HCT116 (cell line): ENCODE results near the gene MALRD1. TPM values are rescaled to one million over a fixed set of nuclear protein-coding genes. Genes with fewer than 3 reads are reported as not detected.

ENCODE experiments used
- ATAC-seq: fragments of 200-7000 bp; cut with Tn5 transposase; 2 replicates; pipeline ENCODE4 v1.9.1; 2020; ENCODE audit warnings: mild to moderate bottlenecking, moderate library complexity
- BruUV-seq: library from RNA; stranded (reverse); fragments of 400-500 nt; replicated peaks from 2 replicates; lab custom pipeline; 2021; lab: Mats Ljungman, UMichigan
- CTCF ChIA-PET: fragments of 300-600 bp; sonication (Branson Sonifier 250); formaldehyde crosslinking; loops from one replicate; lab custom pipeline; 2021; ENCODE audit warnings: antibody characterized with exemption; lab: Charles Lee
- POLR2A ChIA-PET: fragments of 300-600, 350-600 bp; sonication (Branson Sonifier 250); formaldehyde crosslinking; loops from one replicate; lab custom pipeline; 2021; ENCODE audit warnings: antibody characterized with exemption; lab: Charles Lee
- RAD21 ChIA-PET, 2 experiments: fragments of 300-600 bp; sonication (Branson Sonifier 250); formaldehyde crosslinking; loops; one replicate each; lab custom pipeline; 2023; ENCODE audit warnings: low total read pairs in 2 of 2; ENCODE audit not compliant: uncharacterized antibody in 2 of 2, unreplicated experiment in 2 of 2, low non-redundant PET in 1 of 2; lab: Charles Lee
- DNase-seq: peaks from one replicate; pipeline ENCODE4 v3.0.0-alpha.2; 2010; ENCODE audit warnings: low read depth, low spot score
- H2AFZ ChIP-seq: fragments of 200-600 bp; shearing (Covaris generic), sonication (generic); 2 replicates; pipeline ENCODE4 v1.6.1; 2017; ENCODE audit warnings: low read depth, mixed run types, mixed read lengths, antibody characterized with exemption, low read length; ENCODE audit not compliant: poor library complexity, severe bottlenecking
- H3K27ac ChIP-seq: 2 replicates; pipeline ENCODE4 v1.5.1; 2012; ENCODE audit warnings: low read depth, low read length
- H3K27me3 ChIP-seq: fragments of 200-600 bp; sonication (generic); 2 replicates; pipeline ENCODE4 v1.6.1; 2016; ENCODE audit warnings: mixed run types, low read length, mixed read lengths; ENCODE audit not compliant: insufficient read depth
- H3K36me3 ChIP-seq, 2 experiments: fragments of 200-500 bp in 1 of 2; fragments of 200-600 bp in 1 of 2; sonication (Bioruptor generic) in 1 of 2; sonication (generic) in 1 of 2; 2 replicates each; pipeline versions ENCODE4 v1.5.1 to v1.6.1; 2014 to 2016; ENCODE audit warnings: low read length in 2 of 2, inconsistent platforms in 1 of 2, mixed read lengths in 1 of 2, mixed run types in 1 of 2; ENCODE audit not compliant: insufficient read depth in 2 of 2, control insufficient read depth in 1 of 2
- H3K4me1 ChIP-seq, 2 experiments: fragments of 200-600 bp in 1 of 2; sonication (generic) in 1 of 2; 2 replicates each; pipeline versions ENCODE4 v1.5.1 to v1.6.1; 2012 to 2017; ENCODE audit warnings: low read length in 2 of 2, inconsistent platforms in 1 of 2, mild to moderate bottlenecking in 1 of 2, mixed read lengths in 1 of 2, mixed run types in 1 of 2, moderate library complexity in 1 of 2; ENCODE audit not compliant: insufficient read depth in 2 of 2, control insufficient read depth in 1 of 2
- H3K4me2 ChIP-seq: fragments of 200-600 bp; sonication (generic); 2 replicates; pipeline ENCODE4 v1.6.1; 2017; ENCODE audit warnings: mixed run types, low read length, mixed read lengths
- H3K4me3 ChIP-seq, 2 experiments: fragments of 200-600 bp in 1 of 2; sonication (generic) in 1 of 2; replicated peaks in 1 of 2; 2 replicates each; pipeline ENCODE4 v1.5.1; 2011 to 2016; ENCODE audit warnings: low read length in 2 of 2, control low read depth in 1 of 2, low read depth in 1 of 2, mild to moderate bottlenecking in 1 of 2, mixed read lengths in 1 of 2, mixed run types in 1 of 2
- H3K79me2 ChIP-seq: fragments of 200-600 bp; sonication (generic); 2 replicates; pipeline ENCODE4 v1.6.1; 2017; ENCODE audit warnings: mild to moderate bottlenecking, mixed run types, low read length, moderate library complexity, mixed read lengths; ENCODE audit not compliant: insufficient read depth
- H3K9ac ChIP-seq: fragments of 200-600 bp; sonication (generic); 2 replicates; pipeline ENCODE4 v1.6.1; 2016; ENCODE audit warnings: low read length, mixed read lengths
- H3K9me2 ChIP-seq: fragments of 200-600 bp; sonication (generic), shearing (Covaris generic); 2 replicates; pipeline ENCODE4 v1.6.1; 2017; ENCODE audit warnings: mixed run types, mild to moderate bottlenecking, moderate library complexity; ENCODE audit not compliant: insufficient read depth
- H3K9me3 ChIP-seq, 2 experiments: fragments of 200-500 bp in 1 of 2; fragments of 200-600 bp in 1 of 2; sonication (Bioruptor generic) in 1 of 2; sonication (generic) in 1 of 2; 2 replicates each; pipeline ENCODE4 v1.6.1; 2014 to 2017; ENCODE audit warnings: low read length in 2 of 2, mixed read lengths in 2 of 2, inconsistent platforms in 1 of 2, low read depth in 1 of 2, mild to moderate bottlenecking in 1 of 2, mixed run types in 1 of 2, moderate library complexity in 1 of 2; ENCODE audit not compliant: control insufficient read depth in 1 of 2, insufficient read depth in 1 of 2
- H4K20me1 ChIP-seq: fragments of 200-600 bp; sonication (generic), shearing (Covaris generic); 2 replicates; pipeline ENCODE4 v1.6.1; 2017; ENCODE audit warnings: mixed run types, mild to moderate bottlenecking, moderate library complexity; ENCODE audit not compliant: insufficient read depth
- EZH2 ChIP-seq: fragments of 200-600 bp; sonication (generic); IDR thresholded peaks from 2 replicates; pipeline ENCODE4 v1.6.1; 2017; ENCODE audit warnings: antibody characterized with exemption, mixed run types
- JUND ChIP-seq: IDR thresholded peaks from 2 replicates; pipeline ENCODE4 v1.6.1; 2012
- SIN3A ChIP-seq: IDR thresholded peaks from 2 replicates; pipeline ENCODE4 v1.6.1; 2012; ENCODE audit warnings: low read depth
- SRF ChIP-seq: IDR thresholded peaks from 2 replicates; pipeline ENCODE4 v1.6.1; 2012; ENCODE audit warnings: low read depth
- TCF7L2 ChIP-seq: IDR thresholded peaks from 2 replicates; pipeline ENCODE4 v1.7.0; 2011; ENCODE audit warnings: borderline replicate concordance, inconsistent platforms; ENCODE audit not compliant: insufficient read depth, insufficient read length; ENCODE audit errors: extremely low read depth
- YY1 ChIP-seq: IDR thresholded peaks from 2 replicates; pipeline ENCODE4 v1.6.1; 2011; ENCODE audit warnings: low read length, low read depth, moderate library complexity, mild to moderate bottlenecking; ENCODE audit not compliant: insufficient replicate concordance; ENCODE audit errors: extremely low read depth
- ZBTB33 ChIP-seq: IDR thresholded peaks from 2 replicates; pipeline ENCODE4 v1.6.1; 2011; ENCODE audit warnings: mild to moderate bottlenecking, low read length, moderate library complexity; ENCODE audit not compliant: insufficient replicate concordance; ENCODE audit errors: extremely low read depth
- intact Hi-C: fragments of 100-400 bp; cut with micrococcal nuclease; formaldehyde crosslinking; loops from 2 replicates; pipeline ENCODE4 v1.10.0; 2022
- total RNA-seq: library from RNA; stranded (reverse); gene quantifications from one replicate; pipeline ENCODE4 v1.2.1, GENCODE V29; 2021; ENCODE audit not compliant: unreplicated experiment
- TF ChIP-seq, protein P1 (sequence below): IDR thresholded peaks from 2 replicates; pipeline ENCODE4 v1.6.1; 2012
- TF ChIP-seq, protein P2 (sequence below): IDR thresholded peaks from 2 replicates; pipeline ENCODE4 v1.6.1; 2012
- TF ChIP-seq, protein P3 (sequence below): IDR thresholded peaks from 2 replicates; pipeline ENCODE4 v1.6.1; 2012; ENCODE audit warnings: low read depth

The MALRD1 gene
- total RNA-seq, 1 experiment from 2014 or later = not detected

DNA sequence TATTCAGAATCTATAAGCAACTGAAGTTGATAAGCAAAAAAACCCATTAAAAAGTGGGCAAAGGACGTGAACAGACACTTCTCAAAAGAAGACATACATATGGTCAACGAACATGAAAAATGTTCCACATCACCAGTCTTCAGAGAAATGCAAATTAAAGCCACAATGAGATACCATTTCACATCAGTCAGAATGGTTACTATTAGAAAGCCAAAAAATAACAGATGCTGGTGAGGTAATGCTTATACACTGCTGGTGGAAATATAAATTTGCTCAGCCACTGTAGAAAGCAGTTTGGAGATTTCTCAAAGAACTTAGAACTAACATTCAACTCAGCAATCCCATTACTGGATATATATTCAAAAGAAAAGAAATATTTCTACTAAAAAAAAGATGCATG lies 434.8 kb downstream of the MALRD1 start:
- no peak overlapping the region for H3K9ac ChIP-seq
- H3K27me3 ChIP-seq = no peaks in the 10 kb centered on the region
- ATAC-seq (no peak), DNase-seq (no peak)
- TF ChIP-seq SRF (no peak), EZH2 (no peak), ZBTB33 (no peak), JUND (no peak), SIN3A (no peak), YY1 (no peak), TCF7L2 (no peak)
- TF ChIP-seq, protein P1, sequence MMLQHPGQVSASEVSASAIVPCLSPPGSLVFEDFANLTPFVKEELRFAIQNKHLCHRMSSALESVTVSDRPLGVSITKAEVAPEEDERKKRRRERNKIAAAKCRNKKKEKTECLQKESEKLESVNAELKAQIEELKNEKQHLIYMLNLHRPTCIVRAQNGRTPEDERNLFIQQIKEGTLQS = no peak
- TF ChIP-seq, protein P2, sequence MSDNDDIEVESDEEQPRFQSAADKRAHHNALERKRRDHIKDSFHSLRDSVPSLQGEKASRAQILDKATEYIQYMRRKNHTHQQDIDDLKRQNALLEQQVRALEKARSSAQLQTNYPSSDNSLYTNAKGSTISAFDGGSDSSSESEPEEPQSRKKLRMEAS = no peak
- TF ChIP-seq, protein P3, sequence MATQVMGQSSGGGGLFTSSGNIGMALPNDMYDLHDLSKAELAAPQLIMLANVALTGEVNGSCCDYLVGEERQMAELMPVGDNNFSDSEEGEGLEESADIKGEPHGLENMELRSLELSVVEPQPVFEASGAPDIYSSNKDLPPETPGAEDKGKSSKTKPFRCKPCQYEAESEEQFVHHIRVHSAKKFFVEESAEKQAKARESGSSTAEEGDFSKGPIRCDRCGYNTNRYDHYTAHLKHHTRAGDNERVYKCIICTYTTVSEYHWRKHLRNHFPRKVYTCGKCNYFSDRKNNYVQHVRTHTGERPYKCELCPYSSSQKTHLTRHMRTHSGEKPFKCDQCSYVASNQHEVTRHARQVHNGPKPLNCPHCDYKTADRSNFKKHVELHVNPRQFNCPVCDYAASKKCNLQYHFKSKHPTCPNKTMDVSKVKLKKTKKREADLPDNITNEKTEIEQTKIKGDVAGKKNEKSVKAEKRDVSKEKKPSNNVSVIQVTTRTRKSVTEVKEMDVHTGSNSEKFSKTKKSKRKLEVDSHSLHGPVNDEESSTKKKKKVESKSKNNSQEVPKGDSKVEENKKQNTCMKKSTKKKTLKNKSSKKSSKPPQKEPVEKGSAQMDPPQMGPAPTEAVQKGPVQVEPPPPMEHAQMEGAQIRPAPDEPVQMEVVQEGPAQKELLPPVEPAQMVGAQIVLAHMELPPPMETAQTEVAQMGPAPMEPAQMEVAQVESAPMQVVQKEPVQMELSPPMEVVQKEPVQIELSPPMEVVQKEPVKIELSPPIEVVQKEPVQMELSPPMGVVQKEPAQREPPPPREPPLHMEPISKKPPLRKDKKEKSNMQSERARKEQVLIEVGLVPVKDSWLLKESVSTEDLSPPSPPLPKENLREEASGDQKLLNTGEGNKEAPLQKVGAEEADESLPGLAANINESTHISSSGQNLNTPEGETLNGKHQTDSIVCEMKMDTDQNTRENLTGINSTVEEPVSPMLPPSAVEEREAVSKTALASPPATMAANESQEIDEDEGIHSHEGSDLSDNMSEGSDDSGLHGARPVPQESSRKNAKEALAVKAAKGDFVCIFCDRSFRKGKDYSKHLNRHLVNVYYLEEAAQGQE = no peak
- no peaks in the 10 kb centered on the region for H3K9me2 ChIP-seq
- no peak overlapping the region for H3K4me2 ChIP-seq
- intact Hi-C loops = no loop called here
- ChIA-PET CTCF (no interaction called here), RAD21 (no interaction called here), POLR2A (no interaction called here)
- no peak overlapping the region for H3K27ac ChIP-seq
- BruUV-seq = no TSS peak
- peaks cover 7 to 36% of the 10 kb centered on the region in 2 experiments; a peak in 2 of 4 replicates for H3K9me3 ChIP-seq
- no peak overlapping the region for H3K4me3 ChIP-seq
- H3K4me1 ChIP-seq = no peaks in the 10 kb centered on the region
- H3K79me2 ChIP-seq = no peaks in the 10 kb centered on the region
- no peaks in the 10 kb centered on the region for H4K20me1 ChIP-seq
- H2AFZ ChIP-seq = no peak overlapping the region
- no peaks in the 10 kb centered on the region for H3K36me3 ChIP-seq
